MM.1S (cell line): ENCODE measurements around the gene HMX2.

Experiments
- EZH2 ChIP-seq: fragments of 300-600 bp; sonication (generic); optimal IDR thresholded peaks from 2 replicates; pipeline ENCODE3; 2017; ENCODE audit warnings: low read depth, mild to moderate bottlenecking, antibody characterized with exemption, low read length, mixed read lengths
- TF ChIP-seq, protein P1 (sequence below): fragments of 300-600 bp; sonication (generic); IDR thresholded peaks from 2 replicates; pipeline ENCODE4 v1.5.1; 2016; ENCODE audit warnings: antibody characterized with exemption, low read length, mixed read lengths

DNA sequence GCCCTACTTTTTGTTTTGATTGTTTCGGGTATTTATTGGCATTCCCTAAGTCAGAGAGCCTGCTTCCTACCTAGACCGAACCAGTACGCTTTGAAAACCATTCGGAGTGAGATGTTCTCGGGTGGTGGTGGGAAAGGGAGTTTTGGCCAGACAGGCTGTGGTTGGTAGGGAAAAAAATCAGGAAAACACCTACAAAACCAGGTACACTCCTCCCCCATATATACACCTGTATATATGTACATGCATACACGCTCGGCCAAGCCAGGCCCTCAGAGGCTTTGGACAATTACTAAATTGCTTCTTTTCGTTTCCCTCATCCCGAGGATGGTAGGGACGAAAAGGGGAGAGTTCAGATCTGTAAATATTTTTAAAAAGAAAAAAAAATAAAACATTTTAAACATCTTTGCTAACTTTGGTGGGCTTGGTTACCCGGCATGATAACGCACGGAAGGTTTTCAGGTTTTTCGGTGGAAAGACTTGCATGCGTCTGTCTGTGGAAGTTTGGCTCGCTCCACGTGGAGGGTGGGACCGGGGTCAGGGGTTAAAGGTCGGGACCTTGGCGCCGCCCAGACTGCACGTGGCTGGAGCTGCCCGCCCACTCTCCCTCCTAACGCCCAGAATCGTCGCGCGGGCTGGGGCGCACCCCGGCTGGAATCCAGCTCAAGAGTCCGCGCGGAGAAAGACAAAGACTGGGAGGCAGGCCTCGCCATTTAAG is 2.5 kb downstream of the HMX2 start:
- TF ChIP-seq, protein P1, sequence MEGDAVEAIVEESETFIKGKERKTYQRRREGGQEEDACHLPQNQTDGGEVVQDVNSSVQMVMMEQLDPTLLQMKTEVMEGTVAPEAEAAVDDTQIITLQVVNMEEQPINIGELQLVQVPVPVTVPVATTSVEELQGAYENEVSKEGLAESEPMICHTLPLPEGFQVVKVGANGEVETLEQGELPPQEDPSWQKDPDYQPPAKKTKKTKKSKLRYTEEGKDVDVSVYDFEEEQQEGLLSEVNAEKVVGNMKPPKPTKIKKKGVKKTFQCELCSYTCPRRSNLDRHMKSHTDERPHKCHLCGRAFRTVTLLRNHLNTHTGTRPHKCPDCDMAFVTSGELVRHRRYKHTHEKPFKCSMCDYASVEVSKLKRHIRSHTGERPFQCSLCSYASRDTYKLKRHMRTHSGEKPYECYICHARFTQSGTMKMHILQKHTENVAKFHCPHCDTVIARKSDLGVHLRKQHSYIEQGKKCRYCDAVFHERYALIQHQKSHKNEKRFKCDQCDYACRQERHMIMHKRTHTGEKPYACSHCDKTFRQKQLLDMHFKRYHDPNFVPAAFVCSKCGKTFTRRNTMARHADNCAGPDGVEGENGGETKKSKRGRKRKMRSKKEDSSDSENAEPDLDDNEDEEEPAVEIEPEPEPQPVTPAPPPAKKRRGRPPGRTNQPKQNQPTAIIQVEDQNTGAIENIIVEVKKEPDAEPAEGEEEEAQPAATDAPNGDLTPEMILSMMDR = no peak
- no peak for TF ChIP-seq EZH2
